SK-N-SH (cell line): ENCODE measurements around the gene RGMA. TPM values are rescaled to one million over a fixed set of nuclear protein-coding genes. Genes with fewer than 3 reads are reported as not detected.
"Not testable (repeated sequence)": the region's sequence is repeated elsewhere in the genome, so short reads cannot be mapped to it uniquely, and the experiment has no call there.

Experiments used
- CTCF ChIA-PET: fragments of 300-600, 350-600 bp; formaldehyde crosslinking; extraction: SDS; loops from one replicate; lab custom pipeline; 2021; lab: Yijun Ruan, JAX
- POLR2A ChIA-PET: fragments of 350-600 bp; sonication (Branson Sonifier 250); formaldehyde crosslinking; extraction: SDS; loops from one replicate; lab custom pipeline; 2020; ENCODE audit warnings: antibody characterized with exemption, inconsistent platforms; lab: Yijun Ruan, JAX
- DNase-seq: peaks from one replicate; pipeline ENCODE4 v3.0.0; 2012
- H2AFZ ChIP-seq: fragments of 200-600 bp; sonication (generic); 2 replicates; pipeline ENCODE4 v1.8.1; 2016; ENCODE audit warnings: antibody characterized with exemption, mild to moderate bottlenecking, low read depth
- H3F3A ChIP-seq: fragments of 200-600 bp; sonication (generic); replicated peaks from 2 replicates; pipeline ENCODE3; 2016; ENCODE audit warnings: antibody characterized with exemption, mild to moderate bottlenecking; ENCODE audit not compliant: insufficient read depth
- H3K27ac ChIP-seq, 2 experiments: fragments of 200-500 bp in 1 of 2; fragments of 200-600 bp in 1 of 2; sonication (Bioruptor generic) in 1 of 2; sonication (generic), shearing (Covaris generic) in 1 of 2; 2 replicates each; pipeline versions ENCODE4 v1.5.1 to v1.6.1; 2014 to 2016; ENCODE audit warnings: low read depth in 2 of 2, inconsistent platforms in 1 of 2, low read length in 1 of 2, mild to moderate bottlenecking in 1 of 2, mixed read lengths in 1 of 2
- H3K27me3 ChIP-seq: fragments of 200-600 bp; sonication (generic), shearing (Covaris generic); 2 replicates; pipeline ENCODE4 v1.6.1; 2016; ENCODE audit warnings: mixed run types; ENCODE audit not compliant: insufficient read depth
- H3K36me3 ChIP-seq, 2 experiments: fragments of 200-500 bp in 1 of 2; fragments of 200-600 bp in 1 of 2; sonication (Bioruptor generic) in 1 of 2; sonication (generic) in 1 of 2; replicated peaks in 1 of 2; 2 replicates each; pipeline versions ENCODE3 to v1.5.1; 2014 to 2016; ENCODE audit warnings: low read length in 1 of 2, mild to moderate bottlenecking in 1 of 2; ENCODE audit not compliant: insufficient read depth in 2 of 2, control insufficient read depth in 1 of 2
- H3K4me1 ChIP-seq, 2 experiments: fragments of 200-500 bp in 1 of 2; fragments of 200-600 bp in 1 of 2; sonication (Bioruptor generic) in 1 of 2; sonication (generic), shearing (Covaris generic) in 1 of 2; 2 replicates each; pipeline versions ENCODE4 v1.5.1 to v1.6.1; 2014 to 2016; ENCODE audit warnings: low read depth in 1 of 2, low read length in 1 of 2, mixed run types in 1 of 2; ENCODE audit not compliant: insufficient read depth in 2 of 2, control insufficient read depth in 1 of 2
- H3K4me2 ChIP-seq: fragments of 200-600 bp; sonication (generic), shearing (Covaris generic); 2 replicates; pipeline ENCODE4 v1.6.1; 2017; ENCODE audit warnings: mixed run types
- H3K4me3 ChIP-seq, 2 experiments: fragments of 200-500 bp in 1 of 2; fragments of 200-600 bp in 1 of 2; sonication (Bioruptor generic) in 1 of 2; sonication (generic), shearing (Covaris generic) in 1 of 2; 2 replicates each; pipeline versions ENCODE4 v1.5.1 to v1.8.1; 2014 to 2016; ENCODE audit warnings: low read depth in 2 of 2, inconsistent platforms in 1 of 2, low read length in 1 of 2, mild to moderate bottlenecking in 1 of 2, mixed read lengths in 1 of 2, moderate library complexity in 1 of 2
- H3K79me2 ChIP-seq: fragments of 200-600 bp; sonication (generic); 2 replicates; pipeline ENCODE4 v1.8.1; 2017; ENCODE audit warnings: mild to moderate bottlenecking; ENCODE audit not compliant: insufficient read depth
- H3K9ac ChIP-seq: fragments of 200-600 bp; sonication (generic); 2 replicates; pipeline ENCODE4 v1.6.1; 2017; ENCODE audit warnings: mixed run types
- H3K9me2 ChIP-seq: fragments of 200-600 bp; sonication (generic); 2 replicates; pipeline ENCODE4 v1.6.1; 2017; ENCODE audit warnings: mixed run types
- H3K9me3 ChIP-seq: fragments of 200-600 bp; sonication (generic); 2 replicates; pipeline ENCODE4 v1.6.1; 2017; ENCODE audit warnings: mixed run types, mild to moderate bottlenecking, moderate library complexity
- H4K20me1 ChIP-seq: fragments of 200-600 bp; sonication (generic); 2 replicates; pipeline ENCODE4 v1.6.1; 2017; ENCODE audit warnings: mild to moderate bottlenecking, mixed run types; ENCODE audit not compliant: insufficient read depth
- CHD2 ChIP-seq: fragments of 150-350 bp; IDR thresholded peaks from 2 replicates; pipeline ENCODE4 v1.6.1; 2018; ENCODE audit warnings: low read length; ENCODE audit not compliant: partially characterized antibody
- CTCF ChIP-seq: fragments of 200-600 bp; sonication (generic); IDR thresholded peaks from 2 replicates; pipeline ENCODE4 v1.6.1; 2017; ENCODE audit warnings: antibody characterized with exemption, mild to moderate bottlenecking, moderate library complexity
- EP300 ChIP-seq, 2 experiments: IDR thresholded peaks; 2 replicates each; pipeline versions ENCODE4 v1.4.0 to v1.6.1; 2012; ENCODE audit warnings: borderline replicate concordance in 1 of 2, low read depth in 1 of 2, low read length in 1 of 2
- JUND ChIP-seq: IDR thresholded peaks from 2 replicates; pipeline ENCODE4 v1.4.0; 2012
- MXI1 ChIP-seq: IDR thresholded peaks from 2 replicates; pipeline ENCODE4 v1.6.1; 2012; ENCODE audit warnings: mild to moderate bottlenecking, low read depth, low read length, improper control_type of control experiment
- RCOR1 ChIP-seq: fragments of 150-350 bp; IDR thresholded peaks from 2 replicates; pipeline ENCODE4 v1.6.1; 2017; ENCODE audit warnings: antibody characterized with exemption, low read length
- RFX5 ChIP-seq: IDR thresholded peaks from 2 replicates; pipeline ENCODE4 v1.6.1; 2012; ENCODE audit warnings: mild to moderate bottlenecking, improper control_type of control experiment, low read length
- SMC3 ChIP-seq: IDR thresholded peaks from 2 replicates; pipeline ENCODE4 v1.6.1; 2012; ENCODE audit warnings: low read depth, low read length, improper control_type of control experiment
- TAF1 ChIP-seq: IDR thresholded peaks from 2 replicates; pipeline ENCODE4 v1.6.1; 2012; ENCODE audit warnings: low read depth, mild to moderate bottlenecking, low read length, moderate library complexity, borderline replicate concordance
- WGBS: methylation state at CpG from one replicate; pipeline ENCODE4 v1.1.6; 2017; ENCODE audit warnings: low lambda C conversion rate; 5-methylcytosine and 5-hydroxymethylcytosine counted together
- polyA plus RNA-seq, 3 experiments: library from polyadenylated mRNA; depleted of rRNA; stranded (reverse); fragments of >200 nt; gene quantifications; 2 replicates each; pipeline ENCODE4 v1.2.3, GENCODE V29; 2012
- TF ChIP-seq, protein P1 (sequence below): IDR thresholded peaks from 2 replicates; pipeline ENCODE4 v1.4.0; 2012; ENCODE audit warnings: low read depth, borderline replicate concordance
- TF ChIP-seq, protein P2 (sequence below): IDR thresholded peaks from 2 replicates; pipeline ENCODE4; 2012

The RGMA gene
- polyA plus RNA-seq, 1 of the 3 experiments (the other 2 are of a cell fraction) = 1.5 TPM

DNA sequence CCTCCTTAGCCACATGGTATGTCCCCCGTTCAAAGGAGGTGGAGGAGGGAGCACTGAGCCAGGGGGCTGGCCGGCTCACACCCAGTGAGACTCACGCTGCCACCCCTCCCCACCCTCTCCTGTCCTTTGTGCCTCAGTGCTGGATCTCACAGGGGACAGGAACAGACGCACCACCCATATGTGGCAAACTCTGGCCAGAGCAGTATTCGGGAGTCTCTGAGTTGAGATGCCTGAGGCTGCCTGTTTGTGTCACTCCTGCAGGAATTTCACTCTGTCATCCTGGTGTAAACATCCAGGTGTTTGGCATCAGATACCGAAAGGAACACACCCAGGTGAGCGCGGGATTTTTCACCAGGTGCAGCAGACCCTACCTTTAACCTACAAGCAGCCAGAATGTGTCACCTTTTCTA lies 25.7 kb downstream of the RGMA start:
- Histone ChIP-seq H2AFZ (no peak overlapping the region), H3K4me3 (no peak overlapping the region), H3K79me2 (no peaks in the 10 kb centered on the region), H3K27me3 (no peaks in the 10 kb centered on the region), H3K9me2 (no peaks in the 10 kb centered on the region), H3K9me3 (no peaks in the 10 kb centered on the region), H3K27ac (no peak overlapping the region), H3K4me2 (no peak overlapping the region), H3K9ac (no peak overlapping the region)
- CTCF ChIA-PET = interaction anchor here (1.0 to 1.5 kb wide), 3 partner anchors 10 to 27 kb away, joined by 3 to 7 read pairs (median 4); no protein-coding TSS in a partner anchor
- TF ChIP-seq EP300 (IDR thresholded peaks at IDR 0.05; ENCODE audit: borderline replicate concordance in 1 of 2, low read depth in 1 of 2, low read length in 1 of 2) (no peak), RCOR1 (no peak), CHD2 (no peak), TAF1 (no peak), RFX5 (no peak), JUND (no peak), CTCF (no peak), MXI1 (no peak), SMC3 (no peak)
- TF ChIP-seq, protein P1, sequence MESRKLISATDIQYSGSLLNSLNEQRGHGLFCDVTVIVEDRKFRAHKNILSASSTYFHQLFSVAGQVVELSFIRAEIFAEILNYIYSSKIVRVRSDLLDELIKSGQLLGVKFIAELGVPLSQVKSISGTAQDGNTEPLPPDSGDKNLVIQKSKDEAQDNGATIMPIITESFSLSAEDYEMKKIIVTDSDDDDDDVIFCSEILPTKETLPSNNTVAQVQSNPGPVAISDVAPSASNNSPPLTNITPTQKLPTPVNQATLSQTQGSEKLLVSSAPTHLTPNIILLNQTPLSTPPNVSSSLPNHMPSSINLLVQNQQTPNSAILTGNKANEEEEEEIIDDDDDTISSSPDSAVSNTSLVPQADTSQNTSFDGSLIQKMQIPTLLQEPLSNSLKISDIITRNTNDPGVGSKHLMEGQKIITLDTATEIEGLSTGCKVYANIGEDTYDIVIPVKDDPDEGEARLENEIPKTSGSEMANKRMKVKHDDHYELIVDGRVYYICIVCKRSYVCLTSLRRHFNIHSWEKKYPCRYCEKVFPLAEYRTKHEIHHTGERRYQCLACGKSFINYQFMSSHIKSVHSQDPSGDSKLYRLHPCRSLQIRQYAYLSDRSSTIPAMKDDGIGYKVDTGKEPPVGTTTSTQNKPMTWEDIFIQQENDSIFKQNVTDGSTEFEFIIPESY = no peak
- TF ChIP-seq, protein P2, sequence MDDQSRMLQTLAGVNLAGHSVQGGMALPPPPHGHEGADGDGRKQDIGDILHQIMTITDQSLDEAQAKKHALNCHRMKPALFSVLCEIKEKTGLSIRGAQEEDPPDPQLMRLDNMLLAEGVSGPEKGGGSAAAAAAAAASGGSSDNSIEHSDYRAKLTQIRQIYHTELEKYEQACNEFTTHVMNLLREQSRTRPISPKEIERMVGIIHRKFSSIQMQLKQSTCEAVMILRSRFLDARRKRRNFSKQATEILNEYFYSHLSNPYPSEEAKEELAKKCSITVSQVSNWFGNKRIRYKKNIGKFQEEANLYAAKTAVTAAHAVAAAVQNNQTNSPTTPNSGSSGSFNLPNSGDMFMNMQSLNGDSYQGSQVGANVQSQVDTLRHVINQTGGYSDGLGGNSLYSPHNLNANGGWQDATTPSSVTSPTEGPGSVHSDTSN = no peak
- TF ChIP-seq, all 33 proteins: peak for 0
- H4K20me1 ChIP-seq = no peaks in the 10 kb centered on the region; the same call in 1 of the 2 replicates
- DNase-seq = no peak
- POLR2A ChIA-PET = no interaction called here
- no peaks in the 10 kb centered on the region for H3F3A ChIP-seq
- H3K4me1 ChIP-seq = peaks cover 0 to 3% of the 10 kb centered on the region in 2 experiments; a peak in 2 of 4 replicates
- 67% methylated on average over 4 of the region's 8 CpGs for WGBS
- H3K36me3 ChIP-seq = no peaks in the 10 kb centered on the region

DNA sequence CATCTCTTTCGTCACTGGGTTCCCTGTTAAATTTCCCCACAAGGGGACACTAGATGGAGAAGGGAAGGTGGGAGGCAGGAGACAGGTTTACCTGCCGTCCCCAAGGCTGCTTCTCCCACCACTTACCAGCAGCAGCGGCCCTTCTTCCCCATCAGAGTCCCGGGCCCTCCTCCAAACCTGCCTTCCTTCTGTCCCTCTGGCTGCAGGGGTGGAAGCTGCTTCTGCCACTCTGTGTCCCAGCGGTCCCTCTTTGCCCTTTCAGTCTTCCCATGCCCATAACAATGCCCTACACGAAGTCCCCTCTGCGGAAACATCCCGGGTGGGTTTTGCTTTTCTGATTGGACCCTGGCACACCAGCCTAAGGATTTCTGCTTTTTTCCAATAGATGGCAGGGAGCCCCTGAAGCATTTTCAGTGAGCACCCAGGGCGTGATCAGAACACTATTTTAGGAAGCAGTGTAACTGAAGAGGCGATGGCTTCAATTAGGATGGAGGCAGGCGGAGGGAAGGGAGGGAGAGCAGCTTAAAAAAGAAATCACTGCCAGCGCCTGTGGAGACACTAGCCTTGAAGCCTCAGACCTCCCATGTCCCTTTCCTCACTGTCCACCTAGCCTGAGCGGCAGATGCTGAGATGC lies 26.3 kb downstream of the RGMA start:
- H3K36me3 ChIP-seq, DNase-seq, H3K4me1 ChIP-seq, H3K27me3 ChIP-seq, H3K4me3 ChIP-seq, H3K9me3 ChIP-seq, H3K27ac ChIP-seq, POLR2A ChIA-PET, H3K9ac ChIP-seq, H4K20me1 ChIP-seq, H3K9me2 ChIP-seq, H3F3A ChIP-seq, H3K4me2 ChIP-seq, H2AFZ ChIP-seq, H3K79me2 ChIP-seq, CTCF ChIA-PET: not testable (repeated sequence)
- WGBS = 79% methylated on average over 10 of the region's 13 CpGs
